IPS-18a (cell line): ENCODE data around the gene NLRC3.

Experiments used
- H3K27ac ChIP-seq: one replicate; pipeline ENCODE4 v1.5.1; 2013; ENCODE audit warnings: low read length
- H3K27me3 ChIP-seq: one replicate; pipeline ENCODE4 v1.6.1; 2013; ENCODE audit warnings: mild to moderate bottlenecking, low read length; ENCODE audit not compliant: control insufficient read depth, insufficient read depth
- H3K36me3 ChIP-seq: one replicate; pipeline ENCODE4 v1.6.1; 2013; ENCODE audit warnings: low read depth, low read length; ENCODE audit not compliant: control insufficient read depth
- H3K4me1 ChIP-seq: one replicate; pipeline ENCODE4 v1.6.1; 2013; ENCODE audit warnings: low read depth, low read length; ENCODE audit not compliant: control insufficient read depth
- H3K4me3 ChIP-seq: one replicate; pipeline ENCODE4 v1.5.1; 2013; ENCODE audit warnings: low read length
- H3K9ac ChIP-seq: one replicate; pipeline ENCODE4 v1.6.1; 2013; ENCODE audit warnings: mild to moderate bottlenecking, low read length, moderate library complexity
- H3K9me3 ChIP-seq: one replicate; pipeline ENCODE4 v1.6.1; 2013; ENCODE audit warnings: low read depth, low read length; ENCODE audit not compliant: control insufficient read depth

NLRC3 gene

GRCh38 chr16:3497771-3498170 is 79.4 kb downstream of the NLRC3 start:
- no peaks in the 10 kb centered on the region for H3K9me3 ChIP-seq
- H3K4me3 ChIP-seq, result no peak overlapping the region
- H3K27me3 ChIP-seq, result no peaks in the 10 kb centered on the region
- no peak overlapping the region for H3K27ac ChIP-seq
- H3K36me3 ChIP-seq, result no peaks in the 10 kb centered on the region
- H3K4me1 ChIP-seq, result peaks cover 6% of the 10 kb centered on the region
- no peak overlapping the region for H3K9ac ChIP-seq

- no peaks in the 10 kb centered on the region for H3K4me1 ChIP-seq
- no peaks in the 10 kb centered on the region for H3K27me3 ChIP-seq
- H3K9me3 ChIP-seq, result no peaks in the 10 kb centered on the region
- no peak overlapping the region for H3K9ac ChIP-seq
- no peak overlapping the region for H3K4me3 ChIP-seq
- H3K27ac ChIP-seq, result no peak overlapping the region
- H3K36me3 ChIP-seq, result no peaks in the 10 kb centered on the region
These were observed 80.8 kb downstream of the NLRC3 start for GRCh38 chr16:3496386-3496785.

GRCh38 chr16:3495176-3495575 is 82.0 kb downstream of the NLRC3 start, which contains the start of gene C16orf90:
TSS of gene C16orf90 (minus strand) at chr16:3495489. CDS start at chr16:3495421, 68 bp downstream.
- no peaks in the 10 kb centered on the region for H3K4me1 ChIP-seq
- no peaks in the 10 kb centered on the region for H3K9me3 ChIP-seq
- H3K9ac ChIP-seq, result no peak within 1 kb of the TSS
- H3K4me3 ChIP-seq, result no peak within 1 kb of the TSS
- H3K36me3 ChIP-seq, result no peaks in the 10 kb centered on the region
- H3K27ac ChIP-seq, result no peak within 1 kb of the TSS
- no peaks in the 10 kb centered on the region for H3K27me3 ChIP-seq

- Histone ChIP-seq H3K27me3 (no peaks in the 10 kb centered on the region), H3K9me3 (no peaks in the 10 kb centered on the region), H3K4me1 (no peaks in the 10 kb centered on the region), H3K9ac (no peak overlapping the region), H3K36me3 (no peaks in the 10 kb centered on the region), H3K4me3 (no peak overlapping the region), H3K27ac (no peak overlapping the region)
These were observed 82.7 kb downstream of the NLRC3 start for GRCh38 chr16:3494386-3494973.

- no peaks in the 10 kb centered on the region for H3K4me1 ChIP-seq
- no peaks in the 10 kb centered on the region for H3K27me3 ChIP-seq
- no peak overlapping the region for H3K27ac ChIP-seq
- H3K36me3 ChIP-seq, result no peaks in the 10 kb centered on the region
- H3K9me3 ChIP-seq, result no peaks in the 10 kb centered on the region
- H3K4me3 ChIP-seq, result no peak overlapping the region
- H3K9ac ChIP-seq, result no peak overlapping the region
These were observed 84.8 kb downstream of the NLRC3 start for GRCh38 chr16:3492356-3492755.

- Histone ChIP-seq H3K4me1 (no peaks in the 10 kb centered on the region), H3K36me3 (peaks cover 1% of the 10 kb centered on the region), H3K9me3 (no peaks in the 10 kb centered on the region), H3K4me3 (no peak overlapping the region), H3K9ac (no peak overlapping the region), H3K27me3 (no peaks in the 10 kb centered on the region), H3K27ac (no peak overlapping the region)
These were observed 86.1 kb downstream of the NLRC3 start for GRCh38 chr16:3490911-3491629.
